ENCODE measurements around the gene AGMO.

The AGMO gene

GRCh38 chr7:15402436-15403136, 159.2 kb downstream of the AGMO start:
- DNase-seq (ENCODE audit: extremely low read depth in 1 of 2, low read depth in 1 of 2): no peak

DNA sequence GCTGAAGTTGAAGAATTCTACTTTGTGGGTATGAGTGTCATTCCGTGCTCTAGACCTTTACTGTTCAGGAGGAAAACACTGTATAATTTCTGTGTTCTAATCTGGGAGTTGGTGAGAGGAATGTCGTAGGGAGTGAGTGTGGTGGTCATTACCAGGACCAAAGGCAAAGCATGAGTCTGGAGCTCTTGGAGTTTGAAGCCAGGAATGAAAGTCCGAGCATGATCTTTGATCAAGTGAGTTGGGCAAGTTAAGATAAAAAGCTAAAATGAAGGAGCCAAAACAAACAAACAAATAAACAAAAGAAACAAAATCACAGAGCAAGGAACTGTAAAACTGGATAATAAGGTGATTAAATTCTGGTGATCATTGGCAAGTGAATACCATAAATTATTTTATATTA, 161.4 kb downstream of the AGMO start:
- DNase-seq (ENCODE audit: extremely low read depth in 1 of 2, low read depth in 1 of 2): no peak

DNA sequence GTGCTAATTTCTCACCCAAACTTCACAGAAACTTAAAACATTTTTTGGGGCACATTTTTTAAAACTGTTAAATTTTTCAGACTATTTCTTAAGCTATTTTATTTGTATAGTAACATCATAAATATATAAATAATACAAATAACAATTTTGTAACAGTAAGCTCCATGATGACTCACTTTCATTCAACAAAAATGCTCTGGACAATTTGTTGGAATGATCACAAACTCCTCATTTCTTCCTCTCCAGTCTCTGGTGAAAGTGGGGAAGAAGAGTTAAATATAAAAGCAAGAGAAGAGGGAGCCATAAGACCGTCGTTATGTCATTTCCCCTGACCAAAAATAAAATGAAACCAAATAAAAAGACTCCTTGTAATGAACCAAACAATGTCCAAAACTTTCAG, 162.4 kb downstream of the AGMO start:
- no peak for DNase-seq (ENCODE audit: extremely low read depth in 1 of 2, low read depth in 1 of 2)

DNA sequence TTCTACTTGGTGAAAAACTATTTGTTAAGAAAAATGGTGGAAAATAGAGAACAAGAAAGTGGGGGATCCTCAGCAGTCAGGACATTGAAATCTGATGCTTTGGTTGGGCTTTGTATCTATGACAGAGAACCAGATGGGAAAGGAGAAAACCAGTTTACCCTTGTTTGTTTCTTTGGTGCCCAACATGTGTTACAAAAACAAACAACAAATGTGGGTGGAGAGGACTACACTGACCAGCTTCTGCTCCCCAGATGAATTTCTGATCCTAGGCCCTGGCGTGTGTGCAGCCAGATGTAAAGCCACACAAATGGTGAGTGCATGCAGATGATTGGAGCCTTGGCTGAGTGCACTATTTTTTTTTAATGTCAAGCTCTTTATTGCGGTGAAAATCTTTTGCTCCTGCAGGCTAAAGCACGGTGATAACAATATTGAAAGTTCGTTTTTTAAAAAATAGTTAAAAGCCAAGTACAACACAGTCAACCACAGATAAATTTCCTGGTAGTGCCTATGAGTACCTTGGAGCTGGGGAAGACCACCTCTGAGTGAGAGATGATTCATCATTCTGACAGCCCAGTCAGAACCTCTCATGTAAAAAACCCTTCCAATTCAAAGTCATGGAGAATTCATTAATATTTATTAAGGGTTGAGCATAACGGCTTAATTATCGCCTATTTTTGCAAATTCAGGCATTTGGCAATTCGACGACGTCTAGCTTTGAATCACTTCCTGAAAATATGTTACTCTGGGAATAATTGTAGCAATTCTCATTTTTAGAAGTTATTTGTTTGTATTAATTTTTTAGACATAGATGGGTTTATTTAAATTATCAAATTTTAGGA, 163.7 kb downstream of the AGMO start:
- no peak for DNase-seq (ENCODE audit: extremely low read depth in 1 of 2, low read depth in 1 of 2)

GRCh38 chr7:15397159-15397550, 164.7 kb downstream of the AGMO start:
- DNase-seq (ENCODE audit: extremely low read depth in 1 of 2, low read depth in 1 of 2): no peak

DNA sequence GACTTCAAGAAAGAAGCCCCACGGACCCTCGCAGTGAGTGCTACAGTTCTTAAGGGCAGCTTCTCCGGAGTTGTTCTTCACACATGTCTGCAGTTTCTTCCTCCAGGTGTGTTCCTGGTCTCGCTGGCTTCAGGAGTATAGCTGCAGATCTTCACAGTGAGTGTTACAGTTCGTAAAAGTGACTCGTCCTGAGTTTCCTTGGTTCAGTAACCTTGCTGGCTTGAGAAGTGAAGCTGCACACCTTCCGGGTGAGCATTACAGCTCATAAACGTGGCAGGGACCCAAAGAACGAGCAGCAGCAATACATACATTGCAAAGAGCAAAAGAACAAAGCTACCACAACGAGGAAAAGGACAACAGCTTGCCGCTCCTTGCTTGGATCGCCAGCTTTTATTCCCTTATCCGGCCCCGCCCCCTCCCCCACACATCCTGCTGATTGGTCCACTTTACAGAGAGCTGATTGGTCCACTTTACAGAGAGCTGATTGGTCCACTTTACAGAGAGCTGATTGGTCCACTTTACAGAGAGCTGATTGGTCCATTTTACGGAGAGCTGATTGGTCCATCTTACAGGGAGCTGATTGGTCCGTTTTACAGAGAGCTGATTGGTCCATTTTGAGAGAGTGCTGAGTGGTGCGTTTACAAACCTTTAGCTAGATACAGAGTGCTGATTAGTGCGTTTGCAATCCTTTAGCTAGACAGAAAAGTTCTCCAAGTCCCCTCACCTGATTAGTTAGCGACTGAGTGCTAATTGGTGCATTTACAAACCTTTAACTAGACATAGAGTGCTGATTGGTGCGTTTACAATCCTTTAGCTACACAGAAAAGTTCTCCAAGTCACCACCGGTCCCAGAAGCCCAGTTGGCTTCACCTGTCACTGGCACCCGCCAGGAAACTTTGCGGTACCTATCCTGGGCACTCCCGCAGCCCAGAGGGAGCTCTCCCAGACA, 165.3 kb downstream of the AGMO start:
- no peak for DNase-seq (ENCODE audit: extremely low read depth in 1 of 2, low read depth in 1 of 2)

DNA sequence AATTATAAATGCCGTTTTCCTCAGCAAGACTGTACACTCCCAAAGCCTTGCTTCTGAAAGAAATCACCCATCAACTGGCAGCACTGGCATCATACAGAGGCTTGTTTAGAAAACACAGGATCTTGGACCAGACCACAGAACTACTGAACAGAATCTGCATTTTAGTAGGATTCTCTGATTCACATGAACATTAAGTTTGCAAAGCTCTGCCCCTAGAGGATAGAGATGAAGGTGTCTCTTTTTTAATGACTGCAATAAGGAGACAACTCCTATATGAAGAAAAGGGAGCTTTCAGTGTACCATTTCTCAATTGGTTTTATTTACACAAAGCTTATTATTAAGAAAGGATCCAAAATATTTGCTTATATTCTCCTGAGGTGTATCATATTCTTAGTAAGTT, 172.7 kb downstream of the AGMO start:
- DNase-seq (ENCODE audit: extremely low read depth in 1 of 2, low read depth in 1 of 2): no peak

DNA sequence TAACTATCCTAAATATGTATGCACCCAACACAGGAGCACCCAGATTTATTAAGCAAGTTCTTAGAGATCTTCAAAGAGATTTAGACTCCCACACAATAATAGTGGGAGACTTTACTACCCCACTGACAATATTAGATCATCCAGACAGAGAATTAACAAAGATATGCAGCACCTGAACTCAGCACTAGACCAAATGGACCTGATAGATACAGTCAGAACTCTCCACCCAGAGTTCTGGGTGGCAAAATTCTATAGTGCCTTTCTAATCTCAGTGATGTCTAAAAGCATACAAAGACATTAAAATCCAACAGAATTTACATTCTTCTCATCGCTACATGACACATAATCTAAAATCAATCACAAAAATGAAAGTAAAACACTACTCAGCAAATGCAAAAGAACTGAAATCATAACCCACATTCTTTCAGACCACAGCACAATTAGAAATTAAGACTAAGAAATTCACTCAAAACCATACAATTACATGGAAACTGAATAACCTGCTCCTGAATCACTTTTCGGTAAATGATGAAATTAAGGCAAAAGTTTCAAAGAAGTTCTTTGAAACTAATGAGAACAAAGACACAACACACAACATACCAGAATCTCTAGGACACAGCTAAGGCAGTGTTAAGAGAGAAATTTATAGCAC, 183.2 kb downstream of the AGMO start:
- DNase-seq (ENCODE audit: extremely low read depth in 1 of 2, low read depth in 1 of 2): no peak

GRCh38 chr7:15376600-15376999, 185.2 kb downstream of the AGMO start:
- DNase-seq (ENCODE audit: extremely low read depth in 1 of 2, low read depth in 1 of 2): no peak

DNA sequence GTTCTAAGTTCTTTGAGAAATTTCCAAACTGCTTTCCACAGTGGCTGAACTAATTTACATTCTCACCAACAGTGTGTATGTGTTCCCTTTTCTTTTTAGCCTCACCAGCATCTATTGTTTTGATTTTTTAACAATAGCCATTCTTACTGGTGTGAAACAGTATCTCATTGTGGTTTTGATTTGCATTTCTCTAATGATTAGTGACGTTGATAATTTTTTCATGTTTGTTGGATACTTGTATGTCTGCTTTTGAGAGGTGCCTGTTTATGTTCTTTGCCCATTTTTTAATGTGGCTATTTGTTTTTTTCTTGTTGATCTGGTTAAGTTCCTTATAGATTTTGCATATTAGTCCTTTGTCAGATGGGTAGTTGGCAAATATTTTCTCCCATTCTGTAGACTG, 191.4 kb downstream of the AGMO start:
- no peak for DNase-seq (ENCODE audit: extremely low read depth in 1 of 2, low read depth in 1 of 2)

DNA sequence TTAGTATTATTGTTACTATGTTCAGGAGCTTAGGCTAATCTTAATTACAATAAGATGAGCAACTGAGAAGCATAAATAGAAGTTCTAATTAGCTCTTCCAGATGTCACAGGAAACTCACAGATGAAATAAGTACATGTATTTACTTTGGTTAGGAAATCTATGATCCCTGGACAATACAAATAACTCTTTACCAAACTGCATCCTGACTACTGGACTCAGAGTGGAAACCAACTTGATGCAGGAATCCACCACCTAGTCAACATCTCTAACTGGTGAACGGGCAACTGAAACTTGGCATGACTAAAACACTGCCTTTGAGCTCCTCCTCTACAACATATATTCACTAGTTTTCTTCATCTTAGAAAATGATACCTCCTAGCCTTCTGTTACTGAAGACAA, 193.2 kb downstream of the AGMO start:
- DNase-seq (ENCODE audit: extremely low read depth in 1 of 2, low read depth in 1 of 2): no peak

- no peak for DNase-seq (ENCODE audit: extremely low read depth in 1 of 2, low read depth in 1 of 2)
These were observed 193.9 kb downstream of the AGMO start for GRCh38 chr7:15367897-15368296.

DNA sequence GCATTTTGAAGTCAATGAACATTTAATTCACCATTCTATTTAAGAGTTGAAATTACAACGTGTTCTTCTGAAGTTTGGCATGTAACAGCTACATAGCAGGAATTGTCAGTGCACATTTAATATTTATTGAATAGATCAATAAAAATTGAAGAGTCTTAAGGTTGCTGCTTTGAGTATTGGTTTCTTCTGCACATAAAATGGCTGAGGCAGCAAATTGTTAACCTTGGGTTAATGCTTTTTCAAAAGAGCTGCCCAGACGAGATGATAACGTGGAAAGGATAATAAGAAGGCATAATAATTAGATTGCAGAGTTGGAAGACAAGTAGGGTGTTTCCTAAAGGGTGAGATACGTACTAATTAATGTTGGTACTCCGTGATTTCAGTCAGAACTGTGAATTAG, 203.7 kb downstream of the AGMO start:
- no peak for DNase-seq (ENCODE audit: extremely low read depth in 1 of 2, low read depth in 1 of 2)

DNA sequence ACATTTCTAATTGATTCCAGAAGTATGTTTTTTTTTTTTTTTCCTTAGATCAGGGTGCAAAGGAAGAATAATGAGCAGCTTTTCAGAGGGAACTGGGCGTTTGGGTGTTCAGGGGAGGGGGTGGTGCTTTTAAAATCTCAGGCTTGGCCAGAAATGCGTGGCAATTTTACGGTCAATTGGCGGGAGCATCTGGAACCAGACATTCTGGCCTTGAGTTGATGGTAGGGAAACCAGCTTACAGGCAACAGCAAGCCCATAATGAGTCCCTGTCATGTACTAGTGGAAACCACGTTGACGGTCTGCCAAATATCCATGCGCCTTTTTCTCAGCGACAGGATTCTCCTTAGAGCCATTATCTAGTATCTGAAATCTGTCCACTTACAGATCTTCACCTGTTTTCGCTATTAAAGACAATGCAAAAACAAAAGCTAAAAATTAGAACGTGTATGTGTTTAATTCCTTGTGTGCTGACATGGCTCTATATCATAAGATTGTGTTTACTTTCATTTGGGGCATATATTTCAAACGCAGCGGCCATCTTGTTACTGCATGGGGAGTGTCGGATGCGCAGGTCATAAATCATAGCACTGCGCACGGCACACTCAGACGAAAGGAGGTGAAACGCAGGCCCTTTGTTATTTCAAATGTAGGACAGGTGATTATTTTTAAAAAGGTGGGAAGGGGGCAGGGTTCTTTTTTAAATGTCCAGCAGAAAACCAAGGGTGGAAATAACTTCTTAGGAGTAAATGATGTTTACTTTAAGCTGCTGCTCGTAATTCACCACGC, 209.2 kb downstream of the AGMO start:
- no peak for DNase-seq (ENCODE audit: extremely low read depth in 1 of 2, low read depth in 1 of 2)

GRCh38 chr7:15345216-15345615, 216.6 kb downstream of the AGMO start:
- DNase-seq (ENCODE audit: extremely low read depth in 1 of 2, low read depth in 1 of 2): no peak

GRCh38 chr7:15341817-15342216, 220.0 kb downstream of the AGMO start:
- DNase-seq (ENCODE audit: extremely low read depth in 1 of 2, low read depth in 1 of 2): no peak

DNA sequence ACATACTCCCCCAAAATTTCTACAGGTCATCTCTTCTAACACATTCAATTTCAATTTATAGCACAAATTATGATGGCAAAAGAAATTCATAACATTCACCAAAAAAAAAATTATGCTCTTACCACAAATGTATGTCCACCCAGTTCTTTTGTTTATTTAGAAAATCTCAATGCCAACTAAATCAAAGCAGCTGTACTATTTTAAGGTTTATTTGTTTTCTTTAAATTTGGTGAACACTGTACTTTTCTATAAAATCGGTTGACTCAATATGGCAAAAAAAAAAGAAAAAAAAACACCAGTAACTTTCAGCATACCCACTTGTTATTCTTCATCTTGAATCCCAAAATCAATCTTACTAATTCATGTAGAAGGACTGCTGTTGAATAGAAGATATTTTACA, 225.7 kb downstream of the AGMO start:
- no peak for DNase-seq (ENCODE audit: extremely low read depth in 1 of 2, low read depth in 1 of 2)

GRCh38 chr7:15335390-15335789, 226.4 kb downstream of the AGMO start:
- DNase-seq (ENCODE audit: extremely low read depth in 1 of 2, low read depth in 1 of 2): no peak

DNA sequence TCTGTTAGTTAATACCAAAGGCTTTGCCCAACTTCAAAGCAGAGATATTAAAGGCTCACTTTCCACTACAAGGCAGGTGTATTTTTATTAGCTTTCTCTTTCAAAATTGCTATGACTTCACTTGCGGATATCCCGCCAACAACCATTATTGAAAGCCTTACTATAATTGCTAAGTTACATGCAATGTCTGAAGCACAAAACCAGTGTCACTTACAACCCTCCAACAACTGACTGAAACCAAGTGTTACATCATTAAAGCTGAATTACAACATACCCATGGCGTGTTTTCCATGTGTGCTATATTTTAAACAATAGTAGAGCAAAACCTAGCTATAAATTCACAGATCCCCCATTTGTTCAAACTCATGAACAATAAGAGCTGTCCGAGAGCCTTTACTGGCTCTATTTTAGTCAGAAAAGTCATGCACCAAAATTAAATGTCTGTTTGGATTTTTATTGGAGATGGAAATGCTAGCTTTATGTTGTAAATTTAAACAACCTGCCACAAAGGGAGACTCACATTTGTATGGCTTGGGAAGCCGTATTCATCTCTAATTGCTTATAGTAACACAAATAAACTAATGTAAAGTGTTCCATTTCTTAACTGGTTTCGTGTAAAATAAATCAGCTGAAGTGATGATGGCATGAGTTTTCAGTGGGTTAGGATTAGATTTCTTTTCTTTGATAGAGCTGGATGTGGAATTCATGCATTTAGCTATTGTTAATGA, 227.1 kb downstream of the AGMO start:
- DNase-seq (ENCODE audit: extremely low read depth in 1 of 2, low read depth in 1 of 2): no peak

All from activated CD8-positive, alpha-beta memory T cell treated with anti-CD3 and anti-CD28 coated beads for 1 hour (primary cell).